Kidney (tissue), 14 donors: ENCODE results near the gene OXT. TPM values are rescaled to one million over a fixed set of nuclear protein-coding genes. Genes with fewer than 3 reads are reported as not detected.

Source experiments
- DNase-seq, 5 donors: peaks; one replicate each; pipeline ENCODE4 v3.0.0-alpha.2; 2013 to 2020
- FAIRE-seq: peaks from 2 replicates; lab custom pipeline; 2012; peaks lifted over from hg19 to GRCh38; lab: Jason Lieb, UNC
- H3K27ac ChIP-seq, 2 donors: one replicate each; pipeline ENCODE4 v1.7.0; 2013; ENCODE audit warnings: low read depth in 2 of 2, low read length in 2 of 2, inconsistent platforms in 1 of 2
- H3K27me3 ChIP-seq: one replicate; pipeline ENCODE4 v1.7.1; 2013; ENCODE audit warnings: low read length, inconsistent platforms; ENCODE audit not compliant: control insufficient read depth, insufficient read depth
- H3K36me3 ChIP-seq, 3 donors: one replicate each; pipeline versions ENCODE4 v1.7.0 to v1.7.1; 2013; ENCODE audit warnings: low read length in 3 of 3, control low read depth in 1 of 3, inconsistent platforms in 1 of 3; ENCODE audit not compliant: insufficient read depth in 3 of 3, control insufficient read depth in 2 of 3
- H3K4me1 ChIP-seq, 3 donors: one replicate each; pipeline versions ENCODE4 v1.7.0 to v1.7.1; 2013; ENCODE audit warnings: low read length in 3 of 3, inconsistent platforms in 1 of 3, low read depth in 1 of 3; ENCODE audit not compliant: control insufficient read depth in 2 of 3, insufficient read depth in 2 of 3
- H3K4me3 ChIP-seq, 3 donors: one replicate each; pipeline versions ENCODE4 v1.7.0 to v1.8.1; 2013; ENCODE audit warnings: low read length in 3 of 3, control low read depth in 1 of 3, inconsistent platforms in 1 of 3
- H3K9ac ChIP-seq, 3 donors: one replicate each; pipeline versions ENCODE4 v1.7.0 to v1.7.1; 2013; ENCODE audit warnings: low read length in 3 of 3, control low read depth in 1 of 3, inconsistent platforms in 1 of 3
- H3K9me3 ChIP-seq, 3 donors: one replicate each; pipeline versions ENCODE4 v1.7.0 to v1.7.1; 2013; ENCODE audit warnings: low read length in 3 of 3, control low read depth in 1 of 3, inconsistent platforms in 1 of 3; ENCODE audit not compliant: control insufficient read depth in 2 of 3, insufficient read depth in 1 of 3
- CTCF ChIP-seq: IDR thresholded peaks from 3 replicates; pipeline ENCODE4 v1.5.1; 2012; ENCODE audit warnings: mild to moderate bottlenecking, moderate library complexity, borderline replicate concordance; ENCODE audit not compliant: insufficient read depth; ENCODE audit errors: extremely low read depth
- intact Hi-C: fragments of 100-400 bp; cut with DNase I; formaldehyde crosslinking; loops from one replicate; pipeline ENCODE4 v1.11.1; 2022
- polyA plus RNA-seq: library from polyadenylated mRNA; stranded (reverse); fragments of 350-450 nt; fragmentation: Illumina TruSeq; extraction: RNeasy Lipid Tissue Mini Kit (QIAGEN cat#74804); gene quantifications from one replicate; pipeline ENCODE4 v1.2.3, GENCODE V29; 2014; ENCODE audit warnings: low read depth, low replicate concordance; ENCODE audit not compliant: insufficient read depth
- total RNA-seq: library from RNA; stranded (reverse); fragmentation: NEBNext Ultra II Directional; extraction: Animal tissue kit (Norgen Biotek cat#: 25700); gene quantifications from one replicate; pipeline ENCODE4 v1.2.1, GENCODE V29; 2021
- donor health status: control.
- donor health status: control.
- donor health status: control.
- donor health status: control.
- donor health status: control.
- donor health status: DM: yes; HTN: yes; CAD: no.
- donor health status: Normal renal cell carcinoma (clear cell type).

Gene OXT
- total and polyA plus RNA-seq, 2 donors from 2014 or later = 10.8 TPM; not detected in 1

GRCh38 chr20:3100480-3100879, 29.1 kb downstream of the OXT start:
- no peak for FAIRE-seq
- H3K36me3 ChIP-seq = no peaks in the 10 kb centered on the region
- H3K4me1 ChIP-seq = no peaks in the 10 kb centered on the region
- H3K9me3 ChIP-seq = no peaks in the 10 kb centered on the region
- H3K27me3 ChIP-seq = no peaks in the 10 kb centered on the region
- no peak for DNase-seq
- H3K9ac ChIP-seq = no peak overlapping the region
- no peak for TF ChIP-seq CTCF
- H3K4me3 ChIP-seq = no peak overlapping the region
- intact Hi-C loops = no loop called here
- H3K27ac ChIP-seq = no peak overlapping the region

GRCh38 chr20:3101251-3101650, 29.8 kb downstream of the OXT start:
- DNase-seq = no peak
- no peak overlapping the region for H3K4me3 ChIP-seq
- no peaks in the 10 kb centered on the region for H3K27me3 ChIP-seq
- TF ChIP-seq CTCF = no peak
- no peak overlapping the region for H3K27ac ChIP-seq
- no peak for FAIRE-seq
- no peaks in the 10 kb centered on the region for H3K9me3 ChIP-seq
- H3K4me1 ChIP-seq = no peaks in the 10 kb centered on the region
- no peaks in the 10 kb centered on the region for H3K36me3 ChIP-seq
- intact Hi-C loops = no loop called here
- H3K9ac ChIP-seq = no peak overlapping the region

- FAIRE-seq = no peak
- intact Hi-C loops = no loop called here
Observed at GRCh38 chr20:3101737-3102574, 30.5 kb downstream of the OXT start.

More at GRCh38 chr20:3101737-3102574, 30.5 kb downstream of the OXT start:
- no peaks in the 10 kb centered on the region for H3K9me3 ChIP-seq
- peak in 1 of 5 donors; percentile 49 for DNase-seq
- no peak overlapping the region for H3K4me3 ChIP-seq
- H3K27ac ChIP-seq = no peak overlapping the region
- no peak overlapping the region for H3K9ac ChIP-seq
- H3K36me3 ChIP-seq = no peaks in the 10 kb centered on the region
- H3K27me3 ChIP-seq = no peaks in the 10 kb centered on the region
- TF ChIP-seq CTCF = no peak
- no peaks in the 10 kb centered on the region for H3K4me1 ChIP-seq
